HG03460 (cell line): ENCODE measurements around the gene CRACR2B.

Experiments used
- ATAC-seq: cut with Tn5 transposase; IDR thresholded peaks from one replicate; pipeline ENCODE4 v1.9.1; 2021; ENCODE audit not compliant: unreplicated experiment

CRACR2B gene

GRCh38 chr11:810040-810567 lies 17.6 kb upstream of the CRACR2B start:
- no peak for ATAC-seq

DNA sequence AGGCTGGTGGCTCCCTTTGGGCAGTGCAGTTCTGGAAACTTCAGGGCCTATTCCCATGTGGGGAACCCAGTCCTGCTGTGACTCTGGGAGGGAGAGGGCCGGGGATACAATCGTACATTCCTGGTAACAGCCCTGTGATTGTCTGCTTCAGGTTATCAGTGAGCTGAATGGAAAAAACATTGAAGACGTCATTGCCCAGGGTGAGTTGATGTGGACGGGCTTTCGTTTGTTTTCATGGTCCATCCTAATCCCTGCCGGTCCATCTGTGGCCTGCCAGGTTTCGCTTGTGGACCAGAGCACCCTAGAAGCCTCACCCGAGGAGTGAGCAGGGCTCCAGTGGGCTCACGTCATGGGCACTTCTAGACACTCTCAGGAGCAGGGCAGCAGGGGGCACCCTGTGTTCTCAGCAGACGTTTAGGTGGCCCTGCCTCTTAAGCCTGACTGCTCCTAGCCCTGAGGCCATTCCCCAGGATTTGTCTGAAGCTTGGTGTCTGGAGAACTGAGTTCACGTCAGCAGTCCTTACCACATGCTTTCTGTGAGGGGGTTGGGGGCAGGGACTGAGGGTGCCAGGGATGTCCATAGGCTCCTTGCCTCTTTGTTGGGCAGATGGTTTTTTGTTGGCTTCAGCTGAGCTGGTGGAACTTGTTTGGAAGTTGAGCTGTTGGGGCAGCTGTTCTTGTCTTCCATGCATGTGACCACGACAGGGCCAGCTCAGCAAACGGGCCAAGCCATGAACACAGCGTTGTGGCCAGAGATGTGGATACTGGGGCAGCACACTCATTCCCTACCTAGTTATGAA lies 16.1 kb upstream of the CRACR2B start:
- ATAC-seq, result no peak

GRCh38 chr11:812390-812789 lies 15.3 kb upstream of the CRACR2B start:
- no peak for ATAC-seq

DNA sequence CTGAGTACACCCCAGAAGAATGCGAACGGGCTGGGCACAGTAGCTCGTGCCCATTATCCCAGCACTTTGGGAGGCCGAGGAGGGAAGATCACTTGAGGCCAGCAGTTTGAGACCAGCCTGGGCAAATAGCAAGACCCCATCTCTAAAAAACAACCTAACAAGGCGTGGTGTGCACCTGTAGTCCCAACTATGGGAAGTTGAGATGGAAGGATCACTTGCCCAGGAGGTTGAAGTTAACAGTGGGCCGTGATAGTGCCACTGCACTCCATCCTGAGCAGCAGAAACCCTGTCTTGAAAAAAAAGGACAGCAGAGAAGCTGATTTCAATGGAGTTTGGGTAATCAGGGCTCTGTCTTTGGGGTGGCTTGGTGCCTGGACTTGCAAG lies 14.7 kb upstream of the CRACR2B start:
- ATAC-seq, result no peak

DNA sequence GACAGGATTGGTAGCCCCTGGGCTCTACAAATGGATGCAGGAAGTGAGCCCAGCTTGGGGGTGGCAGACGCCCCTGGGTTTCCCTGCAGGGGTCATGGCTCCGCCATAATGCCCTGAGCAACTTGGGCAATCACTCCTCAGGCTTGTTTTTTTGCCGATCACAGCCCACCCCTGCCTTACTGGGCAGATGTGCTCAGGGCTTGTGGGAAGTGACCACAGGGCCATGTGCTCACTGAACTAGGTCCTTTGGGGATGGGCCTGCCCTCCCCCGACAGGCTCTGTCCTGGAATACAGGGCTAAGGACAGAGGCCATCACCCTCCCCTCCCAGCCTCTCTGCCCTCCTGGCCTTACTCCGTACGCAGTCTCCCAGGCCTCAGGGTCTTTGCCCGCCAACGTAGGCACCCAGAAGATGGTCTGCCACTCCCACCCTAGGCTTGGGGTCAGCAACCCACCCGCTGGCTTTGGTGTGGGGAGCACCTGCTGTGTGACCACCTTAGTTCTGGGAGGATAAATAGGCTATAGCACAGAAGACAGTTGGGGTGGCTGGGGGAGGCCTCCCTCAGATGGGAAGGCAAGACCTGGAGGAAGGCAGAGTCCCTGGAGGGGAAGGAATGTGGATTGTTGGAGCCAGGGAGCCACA lies 14.1 kb upstream of the CRACR2B start:
- no peak for ATAC-seq

- no peak for ATAC-seq
Observed at GRCh38 chr11:815675-816432, 11.9 kb upstream of the CRACR2B start.

- no peak for ATAC-seq
Observed at GRCh38 chr11:816433-816779, 11.3 kb upstream of the CRACR2B start.

DNA sequence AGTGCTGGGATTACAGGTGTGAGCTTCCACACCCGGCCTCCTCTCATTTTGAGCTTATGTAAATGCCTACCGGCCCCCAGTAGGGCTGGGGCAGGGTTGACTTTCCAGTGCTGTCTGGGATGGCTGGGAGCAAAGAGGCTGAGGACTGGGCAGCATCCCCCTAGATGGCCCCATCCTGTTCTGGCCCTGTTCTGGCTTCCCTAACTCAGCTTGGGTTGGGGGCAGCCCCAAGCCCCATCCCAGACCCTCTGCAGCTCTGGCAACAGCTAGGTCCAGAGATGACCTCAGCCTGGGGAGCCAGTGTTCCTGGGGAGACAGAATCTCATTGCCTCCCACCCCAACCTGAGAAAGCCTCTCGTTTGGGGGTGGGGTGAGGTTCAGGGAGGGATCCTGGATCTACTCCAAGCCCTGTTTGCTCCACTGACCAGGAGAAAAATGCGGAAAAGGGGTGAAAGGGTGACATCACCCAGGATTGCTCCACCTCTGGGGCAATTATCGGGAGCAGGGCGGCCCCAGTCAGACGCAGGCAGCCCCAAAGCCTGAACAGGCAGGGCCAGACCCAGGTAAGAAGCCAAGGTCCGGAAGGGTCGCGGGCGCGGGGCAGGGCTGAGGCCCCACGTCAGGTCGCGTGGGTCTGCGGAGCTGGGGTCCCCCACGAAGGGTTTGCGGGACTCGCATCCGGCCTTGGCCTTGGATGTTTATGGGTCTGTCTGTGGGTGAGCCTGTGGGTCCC lies 9.2 kb upstream of the CRACR2B start, which contains the start of gene PNPLA2:
Gene PNPLA2, plus strand, starts transcription at position 519 of the 733 bp plus-strand sequence. CDS start 805 bp downstream, outside the sequence.
- no peak for ATAC-seq

DNA sequence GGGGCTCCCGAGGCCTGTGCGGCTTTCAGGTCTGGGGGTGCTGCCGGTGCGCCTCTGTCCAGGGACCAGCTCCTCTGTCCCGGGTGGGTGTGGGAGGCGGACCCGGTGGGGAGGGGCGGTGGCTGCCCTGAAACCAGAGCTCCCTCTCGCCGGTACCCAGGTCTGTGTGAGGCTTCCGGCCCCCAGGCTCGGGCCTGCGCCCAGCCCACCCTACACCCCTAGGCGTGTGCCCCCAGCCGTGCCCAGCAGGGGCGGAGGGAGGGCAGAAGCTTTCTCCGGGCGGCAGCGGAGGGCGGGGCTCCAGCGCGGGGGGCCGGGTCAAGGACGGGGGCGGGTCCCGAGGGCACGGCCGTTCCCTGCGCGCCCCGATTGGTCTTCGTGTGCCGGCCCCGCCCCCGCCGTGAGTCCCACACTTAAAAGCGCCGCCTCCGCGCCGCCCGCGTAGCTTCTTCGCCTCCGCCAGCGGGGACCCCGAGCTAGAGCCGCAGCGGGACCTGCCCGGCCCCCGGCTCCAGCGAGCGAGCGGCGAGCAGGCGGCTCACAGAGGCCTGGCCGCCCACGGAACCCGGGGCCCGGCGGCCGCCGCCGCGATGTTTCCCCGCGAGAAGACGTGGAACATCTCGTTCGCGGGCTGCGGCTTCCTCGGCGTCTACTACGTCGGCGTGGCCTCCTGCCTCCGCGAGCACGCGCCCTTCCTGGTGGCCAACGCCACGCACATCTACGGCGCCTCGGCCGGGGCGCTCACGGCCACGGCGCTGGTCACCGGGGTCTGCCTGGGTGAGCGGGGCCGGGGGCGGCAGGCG lies 8.4 kb upstream of the CRACR2B start:
- peak; percentile 58 for ATAC-seq

DNA sequence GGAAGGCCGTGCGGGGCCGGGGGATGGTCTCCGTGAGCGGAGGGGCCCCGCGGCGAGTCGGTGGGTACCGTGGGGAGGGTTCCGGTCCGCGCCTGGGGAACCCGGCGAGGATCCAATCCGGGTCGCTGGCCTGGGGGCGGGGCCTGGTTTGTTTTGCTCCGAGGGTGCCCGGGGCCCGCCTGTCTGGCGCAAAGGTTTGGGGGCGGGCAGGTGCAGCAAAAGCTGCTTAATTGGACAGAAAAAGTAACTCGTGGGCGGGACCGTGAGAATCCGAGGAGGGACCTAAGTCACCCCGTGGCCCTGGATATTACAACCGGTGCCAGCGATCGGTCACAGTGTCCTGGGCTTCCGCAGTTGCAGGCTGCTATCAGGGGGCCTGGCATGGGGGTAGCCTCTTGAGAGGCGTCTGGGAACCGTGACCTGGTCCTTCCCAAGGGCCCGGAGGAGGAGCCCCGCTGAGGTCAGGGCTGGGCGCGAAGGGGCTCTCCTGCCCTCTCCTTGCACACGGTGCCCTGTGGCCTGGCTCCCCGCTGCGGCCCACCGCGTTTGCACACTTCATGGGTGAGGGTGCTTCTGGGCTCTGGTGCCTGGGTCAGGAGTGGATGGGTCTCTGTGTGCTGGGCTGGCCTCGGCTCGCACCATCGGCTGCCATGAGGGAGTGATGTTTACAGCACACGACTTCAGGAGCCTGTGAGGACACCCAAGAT lies 7.6 kb upstream of the CRACR2B start:
- ATAC-seq, result peak; percentile 56

GRCh38 chr11:820655-821511 lies 6.8 kb upstream of the CRACR2B start:
- no peak for ATAC-seq

- ATAC-seq, result no peak
Observed at GRCh38 chr11:821512-822371, 6.0 kb upstream of the CRACR2B start.

- ATAC-seq, result no peak
Observed at GRCh38 chr11:823441-824291, 4.1 kb upstream of the CRACR2B start.

GRCh38 chr11:824292-824880 lies 3.3 kb upstream of the CRACR2B start:
- no peak for ATAC-seq

DNA sequence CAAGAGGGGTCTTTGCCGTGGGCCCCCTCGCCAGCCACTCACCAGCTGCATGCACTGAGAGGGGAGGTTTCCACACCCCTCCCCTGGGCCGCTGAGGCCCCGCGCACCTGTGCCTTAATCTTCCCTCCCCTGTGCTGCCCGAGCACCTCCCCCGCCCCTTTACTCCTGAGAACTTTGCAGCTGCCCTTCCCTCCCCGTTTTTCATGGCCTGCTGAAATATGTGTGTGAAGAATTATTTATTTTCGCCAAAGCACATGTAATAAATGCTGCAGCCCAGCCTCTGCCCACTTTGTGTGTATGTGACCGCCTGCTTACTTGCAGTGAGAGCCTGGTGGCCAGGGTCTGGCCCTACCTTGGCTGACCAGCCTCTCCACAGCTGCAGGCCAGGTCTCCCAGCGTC lies 2.8 kb upstream of the CRACR2B start:
- ATAC-seq, result no peak
